ENCODE measurements around the gene VCAM1.

- TF ChIP-seq CTCF (IDR thresholded peaks at IDR 0.05; ENCODE audit: control extremely low read depth in 1 of 3, insufficient read depth in 1 of 3, low read depth in 1 of 3, low read length in 3 of 3): no peak
- no peak for TF ChIP-seq ATF2 (IDR thresholded peaks at IDR 0.05; ENCODE audit: low read length)
- TF ChIP-seq EGR1 (IDR thresholded peaks at IDR 0.05; ENCODE audit: borderline replicate concordance, low read depth, low read length): no peak
- no peak for TF ChIP-seq CHD2 (IDR thresholded peaks at IDR 0.05; ENCODE audit: low read length)
- TF ChIP-seq JUN (IDR thresholded peaks at IDR 0.05; ENCODE audit: low read depth, low read length): no peak
These were observed 559 bp downstream of the VCAM1 start for GRCh38 chr1:100720101-100720500.

Data from H1 (cell line).